Endothelial cell of coronary artery (primary cell): ENCODE data around the gene ASB10. TPM values are rescaled to one million over a fixed set of nuclear protein-coding genes. Genes with fewer than 3 reads are reported as not detected.

ENCODE experiments used
- total RNA-seq: library from RNA; depleted of rRNA; stranded (reverse); fragments of >200 nt; gene quantifications from 2 replicates; pipeline ENCODE4 v1.2.3, GENCODE V29; 2014

Gene ASB10, protein sequence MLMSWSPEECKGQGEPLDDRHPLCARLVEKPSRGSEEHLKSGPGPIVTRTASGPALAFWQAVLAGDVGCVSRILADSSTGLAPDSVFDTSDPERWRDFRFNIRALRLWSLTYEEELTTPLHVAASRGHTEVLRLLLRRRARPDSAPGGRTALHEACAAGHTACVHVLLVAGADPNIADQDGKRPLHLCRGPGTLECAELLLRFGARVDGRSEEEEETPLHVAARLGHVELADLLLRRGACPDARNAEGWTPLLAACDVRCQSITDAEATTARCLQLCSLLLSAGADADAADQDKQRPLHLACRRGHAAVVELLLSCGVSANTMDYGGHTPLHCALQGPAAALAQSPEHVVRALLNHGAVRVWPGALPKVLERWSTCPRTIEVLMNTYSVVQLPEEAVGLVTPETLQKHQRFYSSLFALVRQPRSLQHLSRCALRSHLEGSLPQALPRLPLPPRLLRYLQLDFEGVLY
- total RNA-seq = not detected in 2 replicates

DNA sequence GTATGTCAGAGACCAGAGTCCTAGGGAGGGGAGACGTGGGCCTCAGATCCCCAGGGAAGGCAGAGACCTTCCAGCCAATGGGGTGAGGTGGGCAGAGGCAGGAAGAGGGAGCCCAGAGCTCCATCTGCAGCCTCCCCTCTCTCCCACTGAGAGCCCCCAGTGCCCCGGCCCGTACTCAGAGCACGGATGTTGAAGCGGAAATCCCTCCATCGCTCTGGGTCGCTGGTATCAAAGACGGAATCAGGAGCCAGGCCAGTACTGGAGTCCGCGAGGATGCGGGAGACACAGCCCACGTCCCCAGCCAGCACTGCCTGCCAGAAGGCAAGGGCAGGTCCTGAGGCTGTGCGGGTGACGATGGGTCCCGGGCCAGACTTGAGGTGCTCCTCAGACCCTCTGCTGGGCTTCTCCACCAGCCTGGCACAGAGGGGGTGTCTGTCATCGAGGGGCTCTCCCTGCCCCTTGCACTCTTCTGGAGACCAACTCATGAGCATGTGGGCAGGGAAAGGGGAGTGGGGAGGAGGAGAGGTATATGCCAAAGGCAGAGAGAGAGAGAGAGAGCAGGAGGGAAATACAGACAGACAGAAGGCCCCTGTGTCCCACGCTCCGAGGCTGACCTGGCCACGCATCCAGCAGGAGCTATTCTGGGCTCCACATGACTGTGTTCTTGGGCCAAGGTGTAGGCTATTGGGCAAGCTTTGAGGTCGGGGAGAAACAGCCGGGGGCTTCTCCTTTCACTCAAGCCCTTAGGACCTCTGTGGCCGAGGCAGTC is at the start of gene ASB10:
ASB10 (minus strand) TSS at position 611 of the 769 bp plus-strand sequence; CDS start at position 491, 120 bp downstream.

GRCh38 chr7:151232091-151232916 is 45.3 kb upstream of the ASB10 start, which contains the start of gene CHPF2:
CHPF2 (plus strand) TSS chr7:151232483; CDS start chr7:151234012, 1,529 bp downstream.

GRCh38 chr7:151226875-151227782 is 40.1 kb upstream of the ASB10 start, which contains the start of gene ABCF2:
ABCF2 (minus strand) TSS chr7:151227205; CDS start chr7:151226458, 747 bp downstream.

GRCh38 chr7:151210087-151210854 is 23.2 kb upstream of the ASB10 start, which contains the start of gene H2BK1:
H2BK1 (minus strand) TSS chr7:151210488; CDS start chr7:151210318, 170 bp downstream.

GRCh38 chr7:151167197-151167961 is 19.7 kb downstream of the ASB10 start, which contains the start of gene GBX1:
GBX1 (minus strand) TSS chr7:151167694; CDS start chr7:151167548, 146 bp downstream.

Other genes with a start within 250 kb of the ASB10 start
- gene KCNH2, start 208.9 kb downstream of the ASB10 start, total RNA-seq = under 0.01 TPM in 1 of 2 replicates, not detected in the other
- 33.9 and 54.8 TPM in 2 replicates for gene NOS3, start 196.2 kb downstream of the ASB10 start, total RNA-seq
- 0.09 and 0.19 TPM in 2 replicates for gene ATG9B, start 162.8 kb downstream of the ASB10 start, total RNA-seq
- gene ABCB8, start 158.8 kb downstream of the ASB10 start, total RNA-seq = 22.5 and 22.7 TPM in 2 replicates
- not detected in 2 replicates for gene ASIC3, start 138.7 kb downstream of the ASB10 start, total RNA-seq
- 24.8 and 33.5 TPM in 2 replicates for gene CDK5, start 129.4 kb downstream of the ASB10 start, total RNA-seq
- 72.9 and 76.8 TPM in 2 replicates for gene SLC4A2, start 127.7 kb downstream of the ASB10 start, total RNA-seq
- 50.7 and 57.6 TPM in 2 replicates for gene FASTK, start 106.4 kb downstream of the ASB10 start, total RNA-seq
- gene TMUB1, start 103.8 kb downstream of the ASB10 start, total RNA-seq = 12.1 and 16.7 TPM in 2 replicates
- 50.9 and 52.5 TPM in 2 replicates for gene AGAP3, start 100.8 kb downstream of the ASB10 start, total RNA-seq
- gene GBX1, start 19.6 kb downstream of the ASB10 start, total RNA-seq = not detected in 2 replicates
- gene H2BK1, start 23.2 kb upstream of the ASB10 start, total RNA-seq = not detected in 2 replicates
- gene ABCF2, start 40.0 kb upstream of the ASB10 start, total RNA-seq = 59.9 and 72.9 TPM in 2 replicates
- 45.7 and 74.4 TPM in 2 replicates for gene CHPF2, start 45.2 kb upstream of the ASB10 start, total RNA-seq
- 4.1 and 8.1 TPM in 2 replicates for gene SMARCD3, start 61.4 kb upstream of the ASB10 start, total RNA-seq
- gene NUB1, start 154.6 kb upstream of the ASB10 start, total RNA-seq = 29.2 and 35.8 TPM in 2 replicates
- not detected in 2 replicates for gene WDR86, start 222.8 kb upstream of the ASB10 start, total RNA-seq